Neural progenitor cell (in vitro differentiated cells): Measurements from ENCODE around the gene UMAD1. TPM values are rescaled to one million over a fixed set of nuclear protein-coding genes. Genes with fewer than 3 reads are reported as not detected.
"Not testable (repeated sequence)": the region's sequence is repeated elsewhere in the genome, so short reads cannot be mapped to it uniquely, and the experiment has no call there.

ENCODE experiments used
- DNase-seq: peaks from one replicate; pipeline ENCODE4 v3.0.0-alpha.2; 2016; ENCODE audit warnings: low spot score
- H2AFZ ChIP-seq: fragments of 200-600 bp; sonication (generic); replicated peaks from 2 replicates; pipeline ENCODE4 v1.6.1; 2016; ENCODE audit warnings: antibody characterized with exemption
- H3F3A ChIP-seq: fragments of 200-600 bp; sonication (generic); 2 replicates; pipeline ENCODE4 v1.6.1; 2016; ENCODE audit warnings: antibody characterized with exemption, low read depth
- H3K27ac ChIP-seq: fragments of 200-600 bp; sonication (generic); 2 replicates; pipeline ENCODE4 v1.5.1; 2016; ENCODE audit warnings: mild to moderate bottlenecking
- H3K27me3 ChIP-seq: fragments of 200-600 bp; sonication (generic); 2 replicates; pipeline ENCODE4 v1.6.1; 2016; ENCODE audit warnings: mild to moderate bottlenecking, moderate library complexity
- H3K36me3 ChIP-seq: fragments of 200-600 bp; sonication (generic); 2 replicates; pipeline ENCODE4 v1.5.1; 2016
- H3K4me1 ChIP-seq: fragments of 200-600 bp; sonication (generic); 2 replicates; pipeline ENCODE4 v1.6.1; 2016; ENCODE audit warnings: mixed run types
- H3K4me2 ChIP-seq: fragments of 200-600 bp; sonication (generic); 2 replicates; pipeline ENCODE4 v1.6.1; 2016
- H3K4me3 ChIP-seq: fragments of 200-600 bp; sonication (generic); 2 replicates; pipeline ENCODE4 v1.5.1; 2016
- H3K79me2 ChIP-seq: fragments of 200-600 bp; sonication (generic); 2 replicates; pipeline ENCODE4 v1.6.1; 2016; ENCODE audit warnings: low read depth
- H3K9ac ChIP-seq: fragments of 200-600 bp; sonication (generic); 2 replicates; pipeline ENCODE4 v1.6.1; 2016
- H3K9me3 ChIP-seq: fragments of 200-600 bp; sonication (generic); 2 replicates; pipeline ENCODE4 v1.5.1; 2016; ENCODE audit warnings: low read depth
- H4K20me1 ChIP-seq: fragments of 200-600 bp; sonication (generic); 2 replicates; pipeline ENCODE4 v1.6.1; 2016; ENCODE audit warnings: low read depth
- H3K27ac Mint-ChIP-seq: 3 replicates; pipeline ENCODE4 v1.8.0; 2021; ENCODE audit warnings: mixed read lengths
- H3K27me3 Mint-ChIP-seq: 2 replicates; pipeline ENCODE4 v1.8.0; 2022; ENCODE audit warnings: low read depth, mild to moderate bottlenecking, inconsistent platforms, moderate library complexity, mixed read lengths; ENCODE audit not compliant: insufficient read depth
- H3K36me3 Mint-ChIP-seq: 3 replicates; pipeline ENCODE4 v1.8.0; 2021; ENCODE audit warnings: mixed read lengths
- H3K4me1 Mint-ChIP-seq: 3 replicates; pipeline ENCODE4 v1.8.0; 2021; ENCODE audit warnings: mixed read lengths
- H3K4me3 Mint-ChIP-seq: 3 replicates; pipeline ENCODE4 v1.8.0; 2021; ENCODE audit warnings: mild to moderate bottlenecking, moderate library complexity, mixed read lengths
- H3K9me3 Mint-ChIP-seq: 3 replicates; pipeline ENCODE4 v1.8.0; 2020; ENCODE audit warnings: mixed read lengths
- CTCF ChIP-seq: fragments of 200-600 bp; sonication (generic); IDR thresholded peaks from 2 replicates; pipeline ENCODE4 v1.5.1; 2017; ENCODE audit warnings: antibody characterized with exemption, mild to moderate bottlenecking
- EZH2 ChIP-seq: fragments of 200-600 bp; sonication (generic); IDR thresholded peaks from 2 replicates; pipeline ENCODE4 v1.6.1; 2017; ENCODE audit warnings: antibody characterized with exemption, mild to moderate bottlenecking, moderate library complexity
- EZH2phosphoT487 ChIP-seq: fragments of 200-600 bp; sonication (generic); IDR thresholded peaks from 2 replicates; pipeline ENCODE4 v1.6.1; 2017; ENCODE audit warnings: antibody characterized with exemption
- total RNA-seq: library from RNA; depleted of rRNA; stranded (reverse); fragments of >200 nt; gene quantifications from 2 replicates; pipeline ENCODE4 v1.2.3, GENCODE V29; 2015; ENCODE audit warnings: low replicate concordance

Gene UMAD1
- total RNA-seq, 1 donor from 2014 or later = 23.0 TPM

GRCh38 chr7:7653593-7654187 is 13.1 kb downstream of the UMAD1 start:
- H3K9me3 Mint-ChIP-seq = peaks cover 20% of the 10 kb centered on the region
- H3K4me2 ChIP-seq = no peak overlapping the region
- TF ChIP-seq EZH2phosphoT487 (no peak), CTCF (peak; percentile 79)
- no peak overlapping the region for H3K27ac Mint-ChIP-seq
- no peaks in the 10 kb centered on the region for H3K36me3 ChIP-seq
- no peaks in the 10 kb centered on the region for H3K27me3 ChIP-seq
- H3K4me1 ChIP-seq = peaks cover 11% of the 10 kb centered on the region
- no peak overlapping the region for H3K27ac ChIP-seq
- H3K4me1 Mint-ChIP-seq = peaks cover 2% of the 10 kb centered on the region
- H3K9ac ChIP-seq = no peak overlapping the region
- H3K4me3 Mint-ChIP-seq = no peak overlapping the region
- peaks cover 53% of the 10 kb centered on the region for H3K79me2 ChIP-seq
- H3K9me3 ChIP-seq = no peaks in the 10 kb centered on the region
- DNase-seq = peak; percentile 72
- no peak overlapping the region for H2AFZ ChIP-seq
- peaks cover 6% of the 10 kb centered on the region for H3K36me3 Mint-ChIP-seq
- H3K27me3 Mint-ChIP-seq = peaks cover 7% of the 10 kb centered on the region
- H4K20me1 ChIP-seq = no peaks in the 10 kb centered on the region
- no peaks in the 10 kb centered on the region for H3F3A ChIP-seq
- no peak overlapping the region for H3K4me3 ChIP-seq

GRCh38 chr7:7654964-7655715 is 14.6 kb downstream of the UMAD1 start:
- Histone ChIP-seq H2AFZ (no peak overlapping the region), H4K20me1 (no peaks in the 10 kb centered on the region), H3K9ac (no peak overlapping the region), H3K27ac (no peak overlapping the region), H3K79me2 (peaks cover 50% of the 10 kb centered on the region), H3K4me2 (no peak overlapping the region), H3K4me3 (no peak overlapping the region), H3K4me1 (peaks cover 11% of the 10 kb centered on the region), H3K36me3 (no peaks in the 10 kb centered on the region), H3K27me3 (no peaks in the 10 kb centered on the region), H3K9me3 (no peaks in the 10 kb centered on the region), H3F3A (no peaks in the 10 kb centered on the region)
- Mint-ChIP-seq H3K27me3 (peaks cover 7% of the 10 kb centered on the region), H3K4me3 (no peak overlapping the region), H3K4me1 (peaks cover 2% of the 10 kb centered on the region), H3K36me3 (peaks cover 9% of the 10 kb centered on the region), H3K9me3 (peaks cover 29% of the 10 kb centered on the region), H3K27ac (no peak overlapping the region)
- DNase-seq = no peak
- TF ChIP-seq EZH2phosphoT487 = no peak
- TF ChIP-seq EZH2 = no peak
- TF ChIP-seq CTCF = no peak

- H3K4me1 Mint-ChIP-seq, H3K4me3 Mint-ChIP-seq, H3K4me2 ChIP-seq, H2AFZ ChIP-seq, H3K4me1 ChIP-seq, H3K9ac ChIP-seq, H3K27ac Mint-ChIP-seq, H3K36me3 ChIP-seq, H3K27me3 Mint-ChIP-seq, H3F3A ChIP-seq, H3K27me3 ChIP-seq, H3K4me3 ChIP-seq, DNase-seq, H4K20me1 ChIP-seq, H3K27ac ChIP-seq, H3K9me3 ChIP-seq: not testable (repeated sequence)
- H3K79me2 ChIP-seq = peaks cover 49% of the 10 kb centered on the region
- peaks cover 14% of the 10 kb centered on the region for H3K36me3 Mint-ChIP-seq
- peaks cover 33% of the 10 kb centered on the region for H3K9me3 Mint-ChIP-seq
These were observed 15.9 kb downstream of the UMAD1 start for GRCh38 chr7:7656459-7656858.

- no peak overlapping the region for H3K4me3 ChIP-seq
- H3K9me3 ChIP-seq = no peaks in the 10 kb centered on the region
- H3K4me1 ChIP-seq = peaks cover 34% of the 10 kb centered on the region
- peak overlapping the region; percentile 15 for H3K4me2 ChIP-seq
- Mint-ChIP-seq H3K9me3 (peaks cover 24% of the 10 kb centered on the region), H3K27ac (no peak overlapping the region), H3K4me1 (peaks cover 9% of the 10 kb centered on the region), H3K27me3 (peaks cover 9% of the 10 kb centered on the region), H3K36me3 (peaks cover 10% of the 10 kb centered on the region), H3K4me3 (no peak overlapping the region)
- no peak overlapping the region for H3K27ac ChIP-seq
- peaks cover 16% of the 10 kb centered on the region for H3F3A ChIP-seq
- TF ChIP-seq EZH2phosphoT487 (no peak), CTCF (peak; percentile 69)
- H2AFZ ChIP-seq = no peak overlapping the region
- H3K27me3 ChIP-seq = no peaks in the 10 kb centered on the region
- H3K9ac ChIP-seq = no peak overlapping the region
- peak; percentile 58 for DNase-seq
- H3K36me3 ChIP-seq = no peaks in the 10 kb centered on the region
- no peaks in the 10 kb centered on the region for H4K20me1 ChIP-seq
- peaks cover 48% of the 10 kb centered on the region for H3K79me2 ChIP-seq
These were observed 22.0 kb downstream of the UMAD1 start for GRCh38 chr7:7662527-7662926.
